Measurements from ENCODE around the gene ATN1.

DNA sequence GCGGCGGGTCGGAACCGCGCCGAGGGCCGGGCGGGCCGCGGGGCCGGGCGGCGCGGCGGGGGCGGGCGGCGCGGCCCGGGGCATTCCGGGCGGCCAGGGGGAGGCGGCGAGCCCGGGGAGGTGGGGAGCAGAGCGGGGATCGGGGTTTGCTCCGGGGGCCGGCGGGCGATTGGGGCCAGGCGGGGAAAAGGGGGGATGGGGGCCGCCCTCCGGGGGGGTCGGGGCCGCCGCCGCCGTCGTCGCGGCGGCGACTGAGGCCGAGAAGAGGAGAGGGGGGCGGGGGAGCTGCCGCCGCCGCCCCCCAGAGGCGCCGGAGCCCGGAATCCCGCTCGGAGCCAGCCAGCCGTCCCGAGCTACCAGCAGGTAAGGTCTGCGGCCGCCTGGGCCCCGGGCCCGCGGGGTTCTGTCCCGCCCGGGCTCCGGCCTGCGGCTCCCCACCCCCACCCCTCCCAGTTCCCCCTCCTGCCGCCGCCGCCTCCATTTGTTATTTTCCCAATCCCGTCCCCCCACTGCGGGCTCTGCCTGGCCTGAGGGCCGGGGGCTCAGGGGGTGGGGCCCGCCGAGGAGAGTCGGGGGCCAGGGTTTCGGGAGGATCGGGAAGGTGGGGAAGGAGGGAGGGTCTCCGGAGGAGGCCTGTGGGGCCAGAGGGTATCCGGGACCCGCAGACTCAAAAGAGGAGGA, 403 bp downstream of the ATN1 start:
- TF ChIP-seq, protein P1, sequence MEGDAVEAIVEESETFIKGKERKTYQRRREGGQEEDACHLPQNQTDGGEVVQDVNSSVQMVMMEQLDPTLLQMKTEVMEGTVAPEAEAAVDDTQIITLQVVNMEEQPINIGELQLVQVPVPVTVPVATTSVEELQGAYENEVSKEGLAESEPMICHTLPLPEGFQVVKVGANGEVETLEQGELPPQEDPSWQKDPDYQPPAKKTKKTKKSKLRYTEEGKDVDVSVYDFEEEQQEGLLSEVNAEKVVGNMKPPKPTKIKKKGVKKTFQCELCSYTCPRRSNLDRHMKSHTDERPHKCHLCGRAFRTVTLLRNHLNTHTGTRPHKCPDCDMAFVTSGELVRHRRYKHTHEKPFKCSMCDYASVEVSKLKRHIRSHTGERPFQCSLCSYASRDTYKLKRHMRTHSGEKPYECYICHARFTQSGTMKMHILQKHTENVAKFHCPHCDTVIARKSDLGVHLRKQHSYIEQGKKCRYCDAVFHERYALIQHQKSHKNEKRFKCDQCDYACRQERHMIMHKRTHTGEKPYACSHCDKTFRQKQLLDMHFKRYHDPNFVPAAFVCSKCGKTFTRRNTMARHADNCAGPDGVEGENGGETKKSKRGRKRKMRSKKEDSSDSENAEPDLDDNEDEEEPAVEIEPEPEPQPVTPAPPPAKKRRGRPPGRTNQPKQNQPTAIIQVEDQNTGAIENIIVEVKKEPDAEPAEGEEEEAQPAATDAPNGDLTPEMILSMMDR (IDR thresholded peaks at IDR 0.05), result no peak
- no peak for TF ChIP-seq POLR2A (IDR thresholded peaks at IDR 0.05)

Data from transverse colon (tissue), 3 donors.